Fibroblast of mammary gland (primary cell): ENCODE results near the gene ALDH1L2.
"Not testable (repeated sequence)": the region's sequence is repeated elsewhere in the genome, so short reads cannot be mapped to it uniquely, and the experiment has no call there.

Experiments used
- DNase-seq: peaks from one replicate; pipeline ENCODE4 v3.0.0-alpha.2; 2010; ENCODE audit warnings: low read depth
- H3K4me3 ChIP-seq: 2 replicates; pipeline ENCODE4 v1.5.1; 2011; ENCODE audit warnings: low read depth, mild to moderate bottlenecking, low read length, moderate library complexity; ENCODE audit not compliant: control insufficient read depth
- CTCF ChIP-seq: conservative IDR thresholded peaks from 2 replicates; pipeline ENCODE4 v1.5.1; 2011; ENCODE audit warnings: low read depth, low read length, inconsistent platforms; ENCODE audit not compliant: control insufficient read depth, insufficient read depth

Gene ALDH1L2

GRCh38 chr12:104997541-104997940 lies 86.7 kb downstream of the ALDH1L2 start:
- TF ChIP-seq CTCF: no peak
- no peak overlapping the region for H3K4me3 ChIP-seq
- no peak for DNase-seq

GRCh38 chr12:104994336-104994735 lies 89.9 kb downstream of the ALDH1L2 start:
- TF ChIP-seq CTCF: no peak
- no peak for DNase-seq
- no peak overlapping the region for H3K4me3 ChIP-seq

- no peak for TF ChIP-seq CTCF
- no peak overlapping the region for H3K4me3 ChIP-seq
- DNase-seq: no peak
Measured at GRCh38 chr12:104991565-104992128, 92.6 kb downstream of the ALDH1L2 start.

GRCh38 chr12:104990950-104991349 lies 93.3 kb downstream of the ALDH1L2 start:
- DNase-seq: no peak
- no peak for TF ChIP-seq CTCF
- H3K4me3 ChIP-seq: no peak overlapping the region

GRCh38 chr12:104986022-104986941 lies 98.0 kb downstream of the ALDH1L2 start, which contains the start of gene NOPCHAP1:
NOPCHAP1 (plus strand) TSS chr12:104986316; CDS start chr12:104986353, 37 bp downstream.
- H3K4me3 ChIP-seq: peak within 1 kb of the TSS; percentile 83
- DNase-seq: peak; percentile 72

GRCh38 chr12:104985206-104985605 lies 99.1 kb downstream of the ALDH1L2 start:
- H3K4me3 ChIP-seq: no peak overlapping the region
- TF ChIP-seq CTCF: no peak

More at GRCh38 chr12:104986022-104986941, 98.0 kb downstream of the ALDH1L2 start, which contains the start of gene NOPCHAP1:
- TF ChIP-seq CTCF: no peak

GRCh38 chr12:104977688-104978087 lies 106.6 kb downstream of the ALDH1L2 start:
- not testable (repeated sequence) for DNase-seq, H3K4me3 ChIP-seq

More at GRCh38 chr12:104985206-104985605, 99.1 kb downstream of the ALDH1L2 start:
- DNase-seq: no peak
